ENCODE data around the gene TENT4B.
"Not testable (repeated sequence)": the region's sequence is repeated elsewhere in the genome, so short reads cannot be mapped to it uniquely, and the experiment has no call there.

The TENT4B gene

DNA sequence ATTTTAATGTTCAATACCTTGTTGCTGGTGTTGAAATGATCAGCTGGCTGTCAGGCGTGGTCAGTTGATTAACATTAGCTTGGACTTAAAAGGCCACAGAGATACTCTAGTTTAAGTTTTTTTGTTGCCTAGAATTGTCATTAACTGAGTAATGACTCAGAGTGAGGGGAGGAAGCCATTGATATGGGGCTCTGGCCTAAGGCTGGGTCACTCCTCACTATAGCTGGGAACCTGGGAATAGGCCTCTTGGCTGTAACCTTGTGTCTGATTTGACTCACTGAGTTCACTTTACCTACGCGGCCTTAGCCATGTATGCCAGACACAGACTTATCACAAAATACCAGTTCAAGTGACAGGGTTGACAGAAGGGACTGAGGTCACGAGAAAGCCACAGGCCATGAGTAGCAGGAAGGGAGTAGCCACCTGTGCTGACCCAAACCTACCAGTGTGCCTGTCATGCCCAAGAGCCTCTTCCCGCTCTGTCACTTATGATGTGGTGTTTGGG lies 75.3 kb downstream of the TENT4B start:
- in situ Hi-C loops (cut with HindIII; ENCODE audit: low sequenced_read_pairs): no loop called here

GRCh38 chr16:50229149-50229726 lies 76.1 kb downstream of the TENT4B start:
- in situ Hi-C loops (cut with HindIII; ENCODE audit: low sequenced_read_pairs): no loop called here

- in situ Hi-C loops (cut with HindIII; ENCODE audit: low sequenced_read_pairs): no loop called here
These were observed 81.9 kb downstream of the TENT4B start for GRCh38 chr16:50234771-50235556.

DNA sequence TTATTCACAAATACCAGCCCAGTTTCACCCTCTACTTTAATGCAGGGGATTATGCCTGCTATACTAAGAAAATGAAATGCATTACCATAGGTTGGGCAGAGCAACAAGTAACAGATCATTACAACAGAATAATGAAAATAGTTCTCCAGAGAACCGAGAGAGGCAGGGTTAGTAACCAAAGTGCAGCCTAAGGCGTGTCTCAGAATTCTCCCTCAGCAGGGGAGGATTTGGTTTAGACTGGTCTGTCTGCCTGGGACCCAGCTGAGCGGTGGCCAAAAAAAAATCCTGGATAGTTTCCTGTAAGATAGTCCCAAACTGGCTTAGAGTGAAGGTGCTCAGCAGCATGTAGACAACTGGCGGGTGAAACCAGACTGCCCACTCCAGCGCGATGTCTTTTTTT lies 82.5 kb downstream of the TENT4B start:
- in situ Hi-C loops (cut with HindIII; ENCODE audit: low sequenced_read_pairs): no loop called here

DNA sequence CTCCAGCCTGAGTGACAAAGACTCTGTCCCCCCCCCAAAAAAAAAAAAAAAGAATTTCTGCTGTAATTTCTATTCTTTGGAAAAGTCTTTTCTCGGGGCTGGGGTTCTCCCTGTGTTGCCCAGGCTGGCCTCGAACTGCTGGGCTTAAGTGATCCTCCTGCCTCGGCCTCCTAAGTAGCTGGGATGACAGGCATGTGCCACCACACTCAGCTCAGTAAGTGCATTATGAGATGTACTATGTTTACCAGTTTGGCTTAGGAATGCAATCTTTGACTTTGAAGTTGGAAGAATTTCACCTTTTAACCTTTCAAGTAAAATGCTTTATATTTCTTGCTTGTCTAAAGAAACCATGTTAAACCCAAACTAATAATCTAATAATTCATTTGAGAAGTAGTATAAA lies 85.2 kb downstream of the TENT4B start:
- in situ Hi-C loops (cut with HindIII; ENCODE audit: low sequenced_read_pairs): no loop called here

- in situ Hi-C loops (cut with HindIII; ENCODE audit: low sequenced_read_pairs): no loop called here
These were observed 85.8 kb downstream of the TENT4B start for GRCh38 chr16:50238868-50239301.

DNA sequence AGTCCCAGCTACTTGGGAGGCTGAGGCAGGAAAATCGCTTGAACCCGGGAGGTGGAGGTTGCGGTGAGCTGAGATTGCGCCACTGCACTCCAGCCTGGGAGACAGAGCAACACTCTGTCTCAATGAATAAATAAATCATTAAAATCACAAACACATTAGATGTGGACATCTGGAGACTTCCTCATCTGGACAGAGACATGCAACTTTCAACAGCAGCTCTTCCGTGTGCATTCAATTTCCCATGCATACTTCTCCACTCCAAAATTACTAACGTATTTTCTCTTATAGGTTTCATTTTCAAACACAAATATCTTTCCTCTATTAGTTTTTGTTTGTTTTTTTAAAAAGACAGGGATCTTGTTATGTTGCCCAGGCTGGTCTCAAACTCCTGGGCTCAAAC lies 89.9 kb downstream of the TENT4B start:
- in situ Hi-C loops (cut with HindIII; ENCODE audit: low sequenced_read_pairs): not testable (repeated sequence)

DNA sequence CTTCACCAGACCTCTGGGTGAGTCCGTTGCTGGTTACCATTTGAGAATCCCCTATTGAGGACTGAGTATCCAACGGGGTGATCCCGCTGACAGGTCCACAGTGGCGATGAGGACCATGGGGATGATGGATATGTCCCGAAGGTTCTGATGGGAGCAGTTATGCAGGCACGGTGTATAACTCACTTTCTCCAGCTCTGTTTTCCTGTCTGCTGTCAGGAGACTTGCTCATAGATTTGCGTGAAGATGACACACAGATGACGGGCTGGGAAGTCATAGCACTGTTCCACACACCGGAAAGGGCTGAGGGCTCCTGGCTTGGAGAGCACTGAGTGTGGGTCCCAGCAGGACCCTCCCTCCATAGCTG lies 91.0 kb downstream of the TENT4B start:
- in situ Hi-C loops (cut with HindIII; ENCODE audit: low sequenced_read_pairs): no loop called here

DNA sequence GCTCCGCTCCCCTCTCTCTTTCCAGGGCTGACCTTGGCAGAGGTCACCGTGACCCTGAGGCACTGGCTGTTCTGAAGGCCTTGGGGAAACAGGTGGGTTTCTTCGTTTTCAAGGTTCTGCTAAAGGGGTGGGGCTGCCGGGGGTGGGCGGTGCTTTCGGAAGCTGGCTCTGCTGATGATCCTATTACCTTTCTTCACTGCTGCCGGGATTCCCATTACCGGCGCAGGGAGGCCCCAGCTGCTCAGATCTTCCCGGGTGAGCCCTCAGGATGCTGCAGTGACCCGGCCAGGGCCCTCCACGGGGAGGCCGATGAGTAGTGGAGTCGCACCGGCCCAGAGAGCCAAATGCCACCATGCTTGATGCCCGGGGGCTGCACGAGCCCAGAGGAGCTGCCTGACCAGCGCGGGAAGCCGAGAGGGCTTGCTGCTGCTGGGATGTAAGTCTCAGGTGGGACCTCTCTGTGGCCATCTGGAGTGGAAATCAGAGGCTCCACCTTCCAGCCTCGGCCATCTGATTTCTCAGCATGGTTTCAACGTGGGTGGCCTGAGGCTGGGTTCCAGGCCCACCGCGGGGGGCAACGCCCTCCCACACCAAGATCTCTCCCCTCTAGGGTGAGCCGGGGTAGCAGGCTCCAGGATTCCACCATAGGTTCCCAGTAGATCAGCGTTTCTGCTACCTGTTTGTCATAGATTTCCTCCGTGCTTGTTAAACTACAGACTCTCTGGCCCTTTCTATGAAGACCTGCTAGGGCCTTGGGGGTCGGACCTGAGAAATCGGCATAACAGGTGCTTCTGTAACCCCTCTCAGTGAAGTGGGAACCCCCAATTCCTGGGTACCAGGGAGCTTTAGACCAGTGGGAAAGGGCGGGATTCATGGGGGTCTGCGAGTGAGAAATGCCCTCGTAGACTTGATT lies 91.7 kb downstream of the TENT4B start:
- in situ Hi-C loops (cut with HindIII; ENCODE audit: low sequenced_read_pairs): no loop called here

DNA sequence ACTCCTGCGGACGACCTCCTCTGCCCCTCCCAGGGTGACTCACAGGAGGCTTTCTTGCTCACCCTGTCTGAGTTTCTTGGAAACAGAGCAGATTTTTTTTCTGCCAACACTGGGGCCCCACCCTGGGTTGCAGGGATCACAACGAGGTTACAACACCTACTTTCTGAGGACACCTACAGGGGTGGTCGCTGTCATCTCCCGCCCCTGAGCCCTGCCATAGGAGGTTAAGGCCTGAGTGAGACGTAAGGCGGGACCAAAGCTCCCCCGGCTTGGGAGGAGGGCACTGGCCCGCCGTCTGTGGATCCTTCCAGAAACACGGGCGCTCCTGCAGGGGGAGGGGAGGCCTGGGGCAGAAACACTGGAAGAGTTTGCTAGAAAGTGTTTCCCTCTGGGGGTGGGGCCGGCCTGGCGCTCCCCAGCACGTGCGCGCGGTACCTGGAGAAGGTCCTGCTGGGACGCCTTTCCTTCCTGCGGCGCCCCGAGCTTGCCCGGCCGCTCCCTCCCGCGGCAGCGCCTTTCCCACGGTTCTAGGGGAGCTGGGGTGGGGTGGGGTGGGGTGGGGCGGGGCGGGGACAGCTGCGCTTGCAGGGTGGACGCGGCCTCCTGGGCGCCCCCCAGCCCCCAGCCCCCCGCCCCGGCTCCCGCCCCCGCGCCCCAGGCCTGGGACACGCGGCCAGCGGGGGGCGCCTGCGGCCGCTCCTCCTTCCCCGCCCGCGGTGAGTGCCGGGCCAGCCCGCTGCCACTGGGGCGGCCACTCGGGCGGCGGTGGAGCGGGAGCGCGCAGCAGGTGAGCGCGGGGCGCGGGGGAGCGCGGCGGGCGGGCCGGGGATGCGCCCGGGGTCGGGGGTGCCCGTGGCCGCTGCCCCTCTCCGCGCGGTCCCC lies 92.6 kb downstream of the TENT4B start:
- in situ Hi-C loops (cut with HindIII; ENCODE audit: low sequenced_read_pairs): no loop called here

- in situ Hi-C loops (cut with HindIII; ENCODE audit: low sequenced_read_pairs): no loop called here
These were observed 93.4 kb downstream of the TENT4B start for GRCh38 chr16:50246299-50247122.

DNA sequence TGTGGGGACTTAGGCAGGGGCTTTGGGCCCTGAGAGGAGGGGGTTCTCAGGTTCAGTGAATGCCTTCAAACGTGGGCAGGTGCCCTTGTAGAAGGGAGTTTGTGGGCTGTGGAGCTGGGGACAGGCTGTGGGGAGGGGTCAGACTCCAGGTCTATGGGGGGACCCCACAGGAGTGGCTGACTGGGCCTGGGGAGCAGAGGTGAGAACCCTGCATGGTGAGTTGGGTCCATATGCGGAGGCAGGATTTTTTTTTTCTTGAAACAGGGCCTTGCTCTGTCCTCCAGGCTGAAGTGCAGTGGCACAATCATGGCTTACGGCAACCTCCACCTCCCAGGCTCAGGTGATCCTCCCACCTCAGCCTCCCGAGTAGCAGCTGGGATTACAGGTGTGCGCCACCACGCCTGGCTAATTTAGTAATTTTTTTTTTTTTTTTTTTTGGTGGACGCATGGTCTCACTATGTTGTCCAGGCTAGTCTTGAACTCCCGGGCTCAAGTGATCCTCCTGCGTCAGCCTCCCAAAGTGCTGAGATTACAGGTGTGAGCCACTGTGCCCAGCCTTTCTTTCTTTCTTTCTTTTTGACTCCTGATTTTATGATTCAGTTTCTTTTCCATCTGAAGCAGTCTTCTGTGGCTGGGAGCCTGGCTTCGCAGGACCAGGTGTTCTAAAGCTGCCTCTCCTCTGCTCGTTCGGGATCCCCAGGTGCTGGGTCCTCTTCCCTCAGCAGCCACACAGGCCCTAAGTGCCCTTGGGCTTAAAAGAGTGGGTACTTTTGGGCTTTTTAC lies 94.2 kb downstream of the TENT4B start:
- in situ Hi-C loops (cut with HindIII; ENCODE audit: low sequenced_read_pairs): no loop called here

DNA sequence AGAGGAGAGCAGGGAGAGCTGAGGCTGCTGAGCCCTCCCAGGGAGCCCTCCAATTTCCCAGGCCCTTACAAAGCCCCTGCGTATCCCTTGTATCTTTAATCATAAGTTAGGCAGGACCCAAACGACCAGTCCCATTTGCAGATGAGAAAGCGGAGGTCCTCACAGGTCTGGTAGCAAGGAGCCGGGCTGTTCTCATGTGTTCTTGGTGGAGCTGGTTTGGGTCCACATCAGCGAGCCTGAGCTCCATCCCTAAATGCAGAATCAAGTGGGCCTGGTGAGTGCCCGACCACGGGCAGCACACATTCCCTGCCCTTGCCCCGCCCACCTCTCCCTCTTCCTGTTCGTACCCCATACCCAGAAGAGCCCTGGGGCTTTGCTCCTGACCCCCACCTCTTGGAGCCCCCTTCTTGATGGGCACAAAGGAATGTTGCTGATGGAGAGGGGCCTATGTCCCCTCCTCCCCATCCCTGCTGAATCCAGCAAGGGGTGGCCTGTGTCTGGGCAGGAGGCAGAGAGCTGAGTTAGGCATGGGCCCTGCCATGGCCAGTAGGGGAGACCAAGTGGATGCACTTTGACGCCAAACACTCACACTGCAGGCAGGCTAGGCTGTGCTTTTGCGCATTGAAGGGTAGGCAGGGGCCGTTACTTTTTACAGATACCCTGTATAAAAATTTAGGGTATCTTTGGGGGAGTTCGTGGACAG lies 95.0 kb downstream of the TENT4B start:
- in situ Hi-C loops (cut with HindIII; ENCODE audit: low sequenced_read_pairs): no loop called here

GRCh38 chr16:50248845-50249244 lies 95.7 kb downstream of the TENT4B start:
- in situ Hi-C loops (cut with HindIII; ENCODE audit: low sequenced_read_pairs): no loop called here

- in situ Hi-C loops (cut with HindIII; ENCODE audit: low sequenced_read_pairs): no loop called here
These were observed 98.4 kb downstream of the TENT4B start for GRCh38 chr16:50251375-50252081.

- in situ Hi-C loops (cut with HindIII; ENCODE audit: low sequenced_read_pairs): no loop called here
These were observed 99.0 kb downstream of the TENT4B start for GRCh38 chr16:50252082-50252611.

DNA sequence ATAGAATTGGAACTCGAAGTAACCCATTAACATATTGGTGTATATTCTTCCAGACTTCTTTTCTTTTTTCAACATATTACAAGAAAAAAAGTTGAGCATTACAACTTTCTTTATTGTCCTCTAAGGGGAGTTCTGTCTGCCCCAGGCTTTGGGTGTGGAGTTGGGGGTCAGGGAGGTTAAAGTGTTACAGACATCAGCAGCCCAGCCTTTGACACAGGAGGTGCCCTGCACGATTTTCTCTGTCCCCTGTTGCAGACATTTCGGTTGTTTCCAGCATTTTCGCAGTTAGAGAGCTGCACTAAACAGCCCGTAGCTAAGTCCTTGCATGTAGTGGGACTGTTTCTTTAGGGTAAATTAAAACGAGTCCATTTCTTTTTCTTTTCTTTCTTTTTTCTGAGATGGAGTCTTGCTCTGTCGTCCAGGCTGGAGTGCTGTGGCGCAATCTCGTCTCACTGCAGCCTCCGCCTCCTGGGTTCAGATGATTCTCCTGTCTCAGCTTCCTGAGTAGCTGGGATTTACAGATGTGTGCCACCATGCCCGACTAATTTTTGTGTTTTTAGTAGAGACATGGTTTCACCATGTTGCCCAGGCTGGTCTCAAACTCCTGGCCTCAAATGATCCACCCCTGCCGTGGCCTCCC lies 99.9 kb downstream of the TENT4B start:
- in situ Hi-C loops (cut with HindIII; ENCODE audit: low sequenced_read_pairs): no loop called here
